DND-41 (cell line): ENCODE data around the gene MBD2.

ENCODE experiments used
- ATAC-seq: fragments of 200-7000 bp; cut with Tn5 transposase; 3 replicates; pipeline ENCODE4 v1.9.1; 2021; ENCODE audit warnings: low read depth; ENCODE audit not compliant: insufficient read depth
- DNase-seq: peaks from one replicate; pipeline ENCODE4 v3.0.0-alpha.2; 2020
- H2AFZ ChIP-seq: 2 replicates; pipeline ENCODE4 v1.6.0; 2012; ENCODE audit warnings: low read depth, low read length
- H3K27ac ChIP-seq: 2 replicates; pipeline ENCODE4 v1.5.1; 2012; ENCODE audit warnings: low read length, inconsistent platforms
- H3K27me3 ChIP-seq: fragments of 200-600 bp; sonication (generic); 2 replicates; pipeline ENCODE4 v1.6.0; 2012; ENCODE audit warnings: low read length, mild to moderate bottlenecking, inconsistent platforms; ENCODE audit not compliant: insufficient read depth, poor library complexity
- H3K36me3 ChIP-seq: 2 replicates; pipeline ENCODE4 v1.5.1; 2012; ENCODE audit warnings: low read length, inconsistent platforms; ENCODE audit not compliant: insufficient read depth
- H3K4me1 ChIP-seq: 2 replicates; pipeline ENCODE4 v1.5.1; 2012; ENCODE audit warnings: mild to moderate bottlenecking, low read length; ENCODE audit not compliant: insufficient read depth
- H3K4me2 ChIP-seq: 2 replicates; pipeline ENCODE4 v1.6.0; 2012; ENCODE audit warnings: mild to moderate bottlenecking, moderate library complexity, low read length, inconsistent platforms; ENCODE audit not compliant: insufficient read depth
- H3K4me3 ChIP-seq, 2 experiments: fragments of 200-600 bp in 1 of 2; shearing (Covaris generic) in 1 of 2; 2 replicates each; pipeline ENCODE4 v1.5.1; 2012 to 2016; ENCODE audit warnings: inconsistent platforms in 2 of 2, low read length in 2 of 2, mild to moderate bottlenecking in 2 of 2, low read depth in 1 of 2, moderate library complexity in 1 of 2
- H3K79me2 ChIP-seq: 2 replicates; pipeline ENCODE4 v1.6.0; 2012; ENCODE audit warnings: low read length, inconsistent platforms; ENCODE audit not compliant: insufficient read depth
- H3K9ac ChIP-seq: 2 replicates; pipeline ENCODE4 v1.6.0; 2012; ENCODE audit warnings: low read depth, mild to moderate bottlenecking, inconsistent platforms, low read length, moderate library complexity
- H3K9me3 ChIP-seq: 2 replicates; pipeline ENCODE4 v1.5.1; 2012; ENCODE audit warnings: low read length, moderate library complexity, mild to moderate bottlenecking, inconsistent platforms; ENCODE audit not compliant: insufficient read depth, severe bottlenecking
- H4K20me1 ChIP-seq: 2 replicates; pipeline ENCODE4 v1.6.0; 2012; ENCODE audit warnings: low read length; ENCODE audit not compliant: insufficient read depth
- CTCF ChIP-seq: IDR thresholded peaks from 2 replicates; pipeline ENCODE4 v1.5.1; 2012; ENCODE audit warnings: borderline replicate concordance, low read length, moderate library complexity, mild to moderate bottlenecking; ENCODE audit not compliant: poor library complexity, severe bottlenecking; ENCODE audit errors: extremely low read depth
- EZH2 ChIP-seq: IDR thresholded peaks from 3 replicates; pipeline ENCODE4 v1.6.1; 2012; ENCODE audit warnings: borderline replicate concordance, low read depth, mild to moderate bottlenecking, moderate library complexity, low read length, inconsistent platforms; ENCODE audit not compliant: severe bottlenecking

MBD2 gene

GRCh38 chr18:54251606-54252390 is 27.3 kb upstream of the MBD2 start:
- Histone ChIP-seq H3K79me2 (no peaks in the 10 kb centered on the region), H3K9ac (no peak overlapping the region), H3K27ac (no peak overlapping the region), H3K27me3 (no peaks in the 10 kb centered on the region), H3K4me3 (no peak overlapping the region), H3K9me3 (no peaks in the 10 kb centered on the region), H4K20me1 (no peaks in the 10 kb centered on the region), H3K36me3 (no peaks in the 10 kb centered on the region), H3K4me2 (no peak overlapping the region), H2AFZ (no peak overlapping the region), H3K4me1 (peaks cover 7% of the 10 kb centered on the region)
- TF ChIP-seq EZH2 (no peak), CTCF (no peak)
- no peak for DNase-seq
- no peak for ATAC-seq

GRCh38 chr18:54250846-54251261 is 26.4 kb upstream of the MBD2 start:
- DNase-seq (no peak), ATAC-seq (no peak)
- Histone ChIP-seq H3K4me2 (no peak overlapping the region), H3K27ac (no peak overlapping the region), H4K20me1 (no peaks in the 10 kb centered on the region), H3K4me1 (peaks cover 12% of the 10 kb centered on the region), H3K9ac (no peak overlapping the region), H2AFZ (peak overlapping the region; percentile 52), H3K27me3 (no peaks in the 10 kb centered on the region), H3K79me2 (no peaks in the 10 kb centered on the region), H3K4me3 (no peak overlapping the region), H3K36me3 (no peaks in the 10 kb centered on the region), H3K9me3 (no peaks in the 10 kb centered on the region)
- TF ChIP-seq CTCF = no peak
- TF ChIP-seq EZH2 = no peak

GRCh38 chr18:54247511-54248175 is 23.2 kb upstream of the MBD2 start:
- no peak overlapping the region for H3K4me2 ChIP-seq
- no peaks in the 10 kb centered on the region for H3K36me3 ChIP-seq
- H2AFZ ChIP-seq = peak overlapping the region; percentile 62
- DNase-seq = no peak
- H3K4me1 ChIP-seq = peaks cover 12% of the 10 kb centered on the region
- ATAC-seq = no peak
- H3K9me3 ChIP-seq = no peaks in the 10 kb centered on the region
- H3K27me3 ChIP-seq = no peaks in the 10 kb centered on the region
- no peak overlapping the region for H3K4me3 ChIP-seq
- no peaks in the 10 kb centered on the region for H3K79me2 ChIP-seq
- H4K20me1 ChIP-seq = no peaks in the 10 kb centered on the region
- H3K27ac ChIP-seq = no peak overlapping the region
- H3K9ac ChIP-seq = no peak overlapping the region
- TF ChIP-seq EZH2 (no peak), CTCF (no peak)
